Glomerular visceral epithelial cell (primary cell): ENCODE results near the gene TMEM11.
"Not testable (repeated sequence)": the region's sequence is repeated elsewhere in the genome, so short reads cannot be mapped to it uniquely, and the experiment has no call there.

ENCODE experiments used
- DNase-seq: peaks from one replicate; pipeline ENCODE4 v3.0.0-alpha.2; 2016; ENCODE audit errors: extremely low spot score

TMEM11 gene

DNA sequence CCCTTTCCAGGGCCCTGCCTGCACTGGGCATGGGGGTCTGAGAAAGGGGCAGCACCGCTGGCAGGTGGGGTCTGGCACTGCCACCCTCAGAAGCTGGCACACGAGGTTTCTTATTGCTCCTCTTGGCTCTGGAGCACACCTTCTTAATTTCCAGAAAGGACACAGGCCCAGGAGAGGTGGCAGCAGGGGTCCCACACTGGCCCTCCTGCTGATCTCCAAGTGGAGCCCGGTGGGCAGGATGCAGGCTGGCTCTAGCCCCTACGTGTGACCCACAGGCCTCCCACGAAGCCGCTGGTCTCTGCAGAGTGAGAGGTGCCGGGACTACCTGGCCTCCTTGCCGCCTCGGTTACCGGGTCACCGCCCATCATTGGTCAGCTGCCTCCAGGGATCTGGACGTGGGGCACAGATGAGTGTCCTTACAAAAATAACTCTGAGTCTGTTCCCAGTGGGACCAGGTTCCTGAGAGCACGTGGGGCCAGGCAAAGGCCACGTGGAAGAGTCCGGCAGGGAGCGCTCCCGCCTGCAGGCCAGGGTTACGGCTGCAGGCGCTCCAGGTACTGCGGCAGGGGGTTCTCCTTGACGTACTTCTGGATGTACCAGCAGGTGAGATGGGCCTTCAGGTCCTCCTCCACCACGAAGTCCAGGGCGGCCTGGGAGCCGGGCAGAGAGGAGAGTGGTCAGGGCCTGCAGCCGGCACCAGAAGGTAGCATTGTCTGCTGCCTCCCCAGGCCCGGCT lies 29.0 kb upstream of the TMEM11 start:
- no peak for DNase-seq

- DNase-seq = peak; percentile 15
Measured at GRCh38 chr17:21242026-21242697, 28.2 kb upstream of the TMEM11 start.

GRCh38 chr17:21241564-21241963 lies 27.6 kb upstream of the TMEM11 start:
- DNase-seq = no peak

DNA sequence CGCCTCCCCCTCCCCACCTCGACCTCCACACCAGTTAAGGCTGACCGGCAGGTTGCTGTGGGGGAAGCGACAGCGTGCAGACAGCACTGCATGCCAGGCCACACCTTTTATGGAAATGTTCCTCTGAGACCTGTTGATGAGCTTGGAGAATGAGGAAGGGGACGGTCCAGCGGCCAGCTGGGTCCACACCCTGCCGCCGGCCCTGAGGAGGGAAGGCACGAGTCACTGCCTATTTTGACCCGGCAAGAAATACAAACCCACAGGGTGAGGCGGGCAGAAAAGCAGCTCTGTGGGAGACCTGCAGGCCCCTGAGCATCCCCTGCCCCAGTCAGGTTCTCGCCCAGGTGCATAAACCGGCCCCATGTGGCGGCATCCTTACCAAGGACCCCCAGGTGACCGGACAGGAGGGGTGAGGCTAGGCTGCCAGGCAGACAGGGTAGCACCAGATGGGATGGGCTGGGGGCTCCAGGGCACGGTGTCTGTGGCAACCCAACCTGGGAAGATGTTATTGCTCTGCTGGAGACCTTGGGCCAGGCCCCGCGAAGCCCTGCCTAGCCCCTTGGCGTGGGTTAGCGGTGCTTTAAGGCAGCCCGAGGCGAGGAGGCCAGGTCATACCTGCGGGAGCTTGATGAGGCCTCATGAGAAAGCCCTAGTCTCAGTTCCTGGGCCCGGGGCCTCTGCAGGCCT lies 26.6 kb upstream of the TMEM11 start:
- peak; percentile 35 for DNase-seq

- DNase-seq = peak; percentile 21
Measured at GRCh38 chr17:21239680-21240368, 25.9 kb upstream of the TMEM11 start.

DNA sequence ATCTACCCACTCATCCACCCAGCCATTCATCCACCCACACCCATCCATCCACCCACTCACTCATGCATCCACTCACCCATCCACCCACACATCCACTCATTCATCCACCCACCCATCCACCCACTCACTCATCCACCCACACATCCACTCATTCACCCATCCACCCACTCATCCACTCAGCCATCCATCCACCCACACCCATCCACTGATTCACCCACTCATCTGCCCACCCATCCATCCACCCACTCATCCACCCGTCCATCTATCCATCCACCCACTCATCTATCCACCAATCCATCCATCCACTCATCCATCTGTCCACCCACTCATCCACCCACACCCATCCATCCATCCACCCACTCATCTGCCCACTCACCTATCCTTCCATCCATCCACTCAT lies 22.0 kb upstream of the TMEM11 start:
- DNase-seq = no peak

- DNase-seq = no peak
Measured at GRCh38 chr17:21233581-21234347, 19.8 kb upstream of the TMEM11 start.

DNA sequence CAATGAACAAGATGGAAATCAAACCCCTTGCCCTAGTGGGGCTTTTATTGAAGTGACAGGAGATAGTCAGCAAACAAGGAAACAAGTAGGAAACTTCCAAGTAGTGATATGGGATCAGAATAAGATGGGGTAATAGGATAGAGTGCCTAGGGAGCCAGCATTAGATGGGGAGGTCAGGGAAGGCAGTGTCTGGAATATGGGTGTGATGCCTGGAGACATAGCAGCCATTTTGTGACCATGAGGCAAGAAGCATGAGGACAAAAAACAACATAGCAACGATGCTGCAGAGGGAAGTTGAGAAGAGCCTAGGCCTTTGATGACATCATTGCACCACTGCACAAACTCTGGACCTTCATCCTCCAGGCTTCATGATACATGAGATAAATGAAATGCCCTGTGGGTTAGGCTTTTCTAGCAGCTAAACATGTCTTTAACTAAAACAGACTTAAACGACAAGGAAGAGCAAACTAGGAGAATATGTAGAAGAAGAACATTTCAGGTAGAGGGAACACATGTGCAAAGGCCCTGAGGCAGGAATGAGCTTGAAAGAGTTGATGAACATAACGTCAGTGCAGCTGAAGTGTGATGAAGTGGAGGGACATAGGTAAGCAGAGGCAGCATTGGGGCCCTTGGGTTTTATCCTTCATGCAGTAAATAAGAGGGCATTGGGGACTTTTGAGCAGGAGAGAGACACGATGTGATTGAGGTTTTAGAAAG lies 18.2 kb upstream of the TMEM11 start:
- DNase-seq = no peak

DNA sequence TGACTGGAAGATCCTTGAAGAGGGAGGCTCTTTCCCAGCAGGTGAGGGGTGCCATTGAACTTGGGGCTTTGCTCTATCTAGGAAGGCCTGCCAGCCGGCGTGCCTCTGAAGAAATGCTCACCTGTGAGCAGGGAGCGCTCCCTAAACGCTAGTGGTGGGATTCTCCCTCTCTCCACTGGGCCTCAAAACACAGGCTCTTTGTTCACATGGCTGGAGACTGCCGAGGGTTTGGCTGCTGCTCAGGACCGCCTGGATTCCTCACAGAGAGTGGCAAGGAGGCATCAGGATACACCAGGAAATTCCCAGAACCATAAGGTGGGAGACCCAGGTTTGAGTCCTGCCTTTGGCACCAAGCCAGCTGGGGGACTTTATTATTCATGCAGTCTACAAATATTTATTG lies 17.6 kb upstream of the TMEM11 start:
- DNase-seq = no peak

DNA sequence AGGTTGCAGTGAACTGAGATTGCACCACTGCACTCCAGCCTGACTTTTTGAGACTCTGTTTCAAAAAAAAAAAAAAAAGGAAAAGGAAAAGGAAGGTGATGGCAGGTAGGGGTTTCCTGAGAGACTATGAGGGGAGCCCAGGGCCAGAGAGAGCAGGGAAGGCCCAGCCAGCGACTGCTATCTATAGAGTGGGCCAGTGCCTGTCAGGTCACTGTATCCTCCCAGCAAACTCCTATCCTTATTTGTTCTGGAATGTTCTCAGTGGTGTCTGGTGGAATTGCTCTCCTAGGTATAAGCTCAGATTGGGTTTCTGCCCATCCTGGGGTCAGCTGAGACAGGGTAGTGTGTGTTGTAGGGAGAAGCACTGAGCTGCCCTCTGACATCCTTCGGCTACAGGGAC lies 14.9 kb upstream of the TMEM11 start:
- no peak for DNase-seq

- DNase-seq = no peak
Measured at GRCh38 chr17:21228111-21228510, 14.2 kb upstream of the TMEM11 start.

- not testable (repeated sequence) for DNase-seq
Measured at GRCh38 chr17:21227277-21227676, 13.3 kb upstream of the TMEM11 start.

GRCh38 chr17:21223086-21223485 lies 9.1 kb upstream of the TMEM11 start:
- DNase-seq = no peak

DNA sequence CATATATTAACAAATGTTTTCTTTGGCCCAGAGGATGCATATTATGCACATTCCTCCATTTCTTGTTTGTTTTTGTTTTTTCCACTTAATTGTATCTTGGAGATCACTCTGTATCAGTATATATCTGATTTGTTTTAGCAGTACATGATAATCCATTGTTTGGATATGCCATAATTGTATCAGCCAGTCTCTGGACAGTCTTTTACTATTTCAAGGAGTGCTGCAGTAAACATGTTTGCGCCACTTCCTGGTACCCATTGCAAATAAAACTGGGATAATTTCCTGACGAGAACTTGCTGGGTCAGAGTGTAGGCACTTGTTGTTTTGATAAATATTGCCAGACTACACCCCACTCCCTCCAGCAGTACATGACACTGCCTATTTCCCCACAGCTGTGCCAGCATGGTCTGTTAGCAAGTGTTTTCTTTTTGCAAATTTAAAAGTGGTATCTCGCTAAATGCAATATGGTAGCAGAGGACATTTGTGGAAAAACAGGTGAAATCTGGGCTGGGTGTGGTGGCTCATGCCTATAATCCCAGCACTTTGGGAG lies 4.9 kb upstream of the TMEM11 start:
- no peak for DNase-seq

DNA sequence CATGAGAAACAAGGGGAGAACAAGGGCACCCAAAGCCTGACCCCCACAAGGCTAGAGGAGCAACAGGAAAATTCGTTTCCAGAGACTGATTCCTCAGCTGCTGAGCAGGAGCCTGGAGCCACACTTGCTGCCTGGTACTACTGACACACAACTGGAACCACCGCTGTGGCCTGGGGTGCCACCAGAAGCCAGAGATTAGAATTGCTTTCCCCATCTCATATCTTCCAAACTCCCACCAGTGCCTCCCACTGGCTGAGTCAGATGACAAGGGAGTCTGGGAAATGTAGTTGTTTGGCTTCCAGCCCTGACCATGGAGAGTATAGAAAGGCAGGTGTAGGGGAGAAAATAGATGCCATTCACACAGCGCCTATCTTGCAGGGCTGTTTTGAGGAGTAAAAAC lies 4.1 kb upstream of the TMEM11 start:
- no peak for DNase-seq

- DNase-seq = no peak
Measured at GRCh38 chr17:21217346-21217745, 3.4 kb upstream of the TMEM11 start.

DNA sequence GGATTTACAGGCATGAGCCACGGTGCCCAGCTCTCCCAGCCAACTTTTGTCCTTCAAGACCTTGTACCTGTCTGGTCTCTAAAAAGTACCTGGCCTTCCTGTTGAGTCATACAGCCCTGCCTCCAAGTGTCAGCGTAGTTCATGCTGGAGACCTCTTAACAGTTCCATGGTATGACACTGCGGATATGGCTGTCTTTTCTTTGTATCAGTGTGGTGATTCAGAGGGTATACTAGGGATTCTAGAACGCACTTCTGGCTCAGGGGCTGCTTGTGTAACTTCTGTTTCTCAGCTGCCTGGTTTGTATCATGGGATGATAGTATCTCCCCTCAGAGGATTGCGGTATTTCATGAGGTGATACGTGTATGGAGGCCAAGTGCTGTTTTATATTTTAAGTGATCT lies 2.0 kb upstream of the TMEM11 start:
- no peak for DNase-seq

- DNase-seq = no peak
Measured at GRCh38 chr17:21214777-21215541, 998 bp upstream of the TMEM11 start.

GRCh38 chr17:21213638-21214014 lies 335 bp downstream of the TMEM11 start:
- peak; percentile 39 for DNase-seq
